ENCODE measurements around the gene CD300E.

The CD300E gene

DNA sequence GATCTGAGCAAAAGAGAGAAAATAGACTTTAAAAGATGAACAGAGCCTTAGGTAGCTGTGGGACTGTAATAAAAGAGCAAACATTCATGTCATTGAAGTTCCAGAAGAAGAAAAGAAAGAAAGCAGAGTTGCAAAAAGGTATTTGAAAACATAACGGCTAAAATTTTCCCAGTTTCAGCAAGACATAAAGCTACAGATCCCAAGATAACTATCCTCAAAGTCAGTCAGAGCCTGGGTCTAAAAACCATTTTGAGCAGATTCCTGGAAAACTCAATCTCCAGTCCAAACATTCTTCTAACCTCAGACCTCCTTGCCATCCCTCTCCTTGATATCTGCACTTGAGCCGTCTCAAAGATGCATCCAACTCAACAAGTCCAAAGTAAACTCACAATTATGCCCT is 20.9 kb upstream of the CD300E start (continued):
- TF ChIP-seq ESRRG (CRISPR knock-in tag; IDR thresholded peaks at IDR 0.05) (no peak), ZC3H10 (CRISPR knock-in tag; IDR thresholded peaks at IDR 0.05) (no peak)

GRCh38 chr17:74643826-74644225 is 20.3 kb upstream of the CD300E start:
- TF ChIP-seq POU6F1 (CRISPR knock-in tag; IDR thresholded peaks at IDR 0.05; ENCODE audit: borderline replicate concordance, low read depth), result no peak
- TF ChIP-seq ISL1 (CRISPR knock-in tag; IDR thresholded peaks at IDR 0.05), result no peak
- TF ChIP-seq TSHZ2 (CRISPR knock-in tag; IDR thresholded peaks at IDR 0.05), result no peak
- TF ChIP-seq ZNF70 (CRISPR knock-in tag; IDR thresholded peaks at IDR 0.05), result no peak
- TF ChIP-seq TOX (CRISPR knock-in tag; IDR thresholded peaks at IDR 0.05; ENCODE audit: borderline replicate concordance), result no peak
- TF ChIP-seq GLIS3 (CRISPR knock-in tag; IDR thresholded peaks at IDR 0.05), result no peak
- no peak for TF ChIP-seq TCF4 (CRISPR knock-in tag; IDR thresholded peaks at IDR 0.05; ENCODE audit: borderline replicate concordance)
- no peak for TF ChIP-seq ZNF8 (CRISPR knock-in tag; IDR thresholded peaks at IDR 0.05)
- TF ChIP-seq CSDC2 (CRISPR knock-in tag; IDR thresholded peaks at IDR 0.05), result no peak
- no peak for ATAC-seq

DNA sequence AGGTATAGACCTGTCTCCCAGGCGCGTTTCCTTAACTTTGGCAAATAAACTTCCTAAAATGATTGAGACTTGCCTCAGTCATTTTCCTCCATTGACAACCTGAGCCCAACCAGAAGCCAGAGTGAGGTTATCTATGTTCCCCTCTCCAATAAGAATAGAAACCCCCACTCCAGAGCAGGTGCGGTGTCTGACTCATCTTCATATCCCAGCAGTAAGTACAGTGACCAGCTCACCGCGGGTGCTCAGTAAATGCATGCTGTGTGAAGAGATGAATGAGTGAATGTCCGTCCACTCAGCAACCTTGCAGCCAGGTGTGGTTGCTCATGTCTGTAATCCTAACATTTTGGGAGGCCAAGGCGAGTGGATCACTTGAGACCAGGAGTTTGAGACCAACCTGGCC is 19.5 kb upstream of the CD300E start:
- no peak for ATAC-seq

DNA sequence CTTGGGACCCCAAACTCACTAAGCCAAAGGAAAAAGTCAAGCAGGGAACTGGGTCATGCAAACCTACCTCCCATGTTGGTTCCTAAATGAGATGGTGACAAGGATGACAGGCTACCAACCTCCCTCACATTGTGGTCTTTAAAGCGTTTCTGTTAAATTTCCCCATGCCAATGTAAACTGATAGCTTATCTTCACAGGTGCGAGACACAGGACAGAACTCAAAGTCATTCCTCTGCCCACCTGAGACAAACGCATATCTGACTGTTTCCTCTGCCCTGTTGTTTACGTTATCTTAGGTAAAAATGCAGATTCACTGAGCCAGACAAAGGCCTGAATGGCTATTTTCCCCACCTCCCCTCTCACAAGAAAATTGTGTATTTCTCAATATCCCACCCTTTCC is 19.0 kb upstream of the CD300E start:
- TF ChIP-seq CSDC2 (CRISPR knock-in tag; IDR thresholded peaks at IDR 0.05), result no peak
- ATAC-seq, result no peak

More for the DNA sequence above, 19.5 kb upstream of the CD300E start:
- TF ChIP-seq CSDC2 (CRISPR knock-in tag; IDR thresholded peaks at IDR 0.05) (no peak), ZNF70 (CRISPR knock-in tag; IDR thresholded peaks at IDR 0.05) (no peak)

- TF ChIP-seq, protein P1, sequence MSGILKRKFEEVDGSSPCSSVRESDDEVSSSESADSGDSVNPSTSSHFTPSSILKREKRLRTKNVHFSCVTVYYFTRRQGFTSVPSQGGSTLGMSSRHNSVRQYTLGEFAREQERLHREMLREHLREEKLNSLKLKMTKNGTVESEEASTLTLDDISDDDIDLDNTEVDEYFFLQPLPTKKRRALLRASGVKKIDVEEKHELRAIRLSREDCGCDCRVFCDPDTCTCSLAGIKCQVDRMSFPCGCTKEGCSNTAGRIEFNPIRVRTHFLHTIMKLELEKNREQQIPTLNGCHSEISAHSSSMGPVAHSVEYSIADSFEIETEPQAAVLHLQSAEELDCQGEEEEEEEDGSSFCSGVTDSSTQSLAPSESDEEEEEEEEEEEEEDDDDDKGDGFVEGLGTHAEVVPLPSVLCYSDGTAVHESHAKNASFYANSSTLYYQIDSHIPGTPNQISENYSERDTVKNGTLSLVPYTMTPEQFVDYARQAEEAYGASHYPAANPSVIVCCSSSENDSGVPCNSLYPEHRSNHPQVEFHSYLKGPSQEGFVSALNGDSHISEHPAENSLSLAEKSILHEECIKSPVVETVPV (CRISPR knock-in tag; IDR thresholded peaks at IDR 0.05), result no peak
- TF ChIP-seq ZFP3 (CRISPR knock-in tag; IDR thresholded peaks at IDR 0.05) (no peak), TOX (CRISPR knock-in tag; IDR thresholded peaks at IDR 0.05; ENCODE audit: borderline replicate concordance) (no peak), GLIS3 (CRISPR knock-in tag; IDR thresholded peaks at IDR 0.05) (no peak), ISL1 (CRISPR knock-in tag; IDR thresholded peaks at IDR 0.05) (no peak), ESRRG (CRISPR knock-in tag; IDR thresholded peaks at IDR 0.05) (no peak), ZNF565 (CRISPR knock-in tag; conservative IDR thresholded peaks at IDR 0.05; ENCODE audit: low read depth) (no peak)
- no peak for ATAC-seq
These were observed 18.4 kb upstream of the CD300E start for GRCh38 chr17:74641958-74642298.

DNA sequence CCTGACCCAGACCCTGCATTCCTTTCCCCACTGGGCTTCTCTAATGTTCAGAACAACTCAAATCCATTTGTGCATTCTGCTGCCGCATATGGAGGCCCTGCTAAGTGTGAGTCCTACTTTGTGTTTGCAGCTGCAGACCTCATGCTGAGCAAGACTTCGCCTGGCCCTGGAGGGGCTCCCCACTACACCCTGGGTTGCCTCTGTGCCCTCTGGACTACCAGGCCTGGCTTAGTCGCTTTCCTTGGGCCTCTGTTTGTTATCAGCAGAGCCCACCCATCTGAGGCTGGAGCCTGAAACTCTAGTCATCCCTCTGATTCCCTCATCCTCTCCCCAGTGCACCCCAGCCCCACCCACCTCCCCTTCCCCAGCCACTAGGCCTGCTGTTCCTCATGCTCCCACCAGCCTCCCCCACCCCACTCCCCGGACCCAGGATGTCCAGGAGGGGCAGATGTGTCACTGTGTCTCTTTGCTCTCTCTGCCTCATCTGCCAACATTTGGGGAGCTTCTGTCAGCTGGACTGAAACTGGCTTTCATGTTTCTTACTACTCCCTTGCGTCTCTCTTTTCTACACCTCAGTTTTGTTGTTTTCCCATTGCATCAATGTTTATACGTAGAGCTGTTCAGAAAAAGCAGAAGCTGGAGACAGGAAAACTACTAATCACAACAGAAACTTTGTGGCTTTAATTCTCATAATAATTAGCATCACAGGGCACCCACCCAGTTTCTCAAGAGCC is 17.9 kb upstream of the CD300E start:
- ATAC-seq, result no peak
- TF ChIP-seq OSR1 (CRISPR knock-in tag; IDR thresholded peaks at IDR 0.05) (no peak), ZFP30 (CRISPR knock-in tag; IDR thresholded peaks at IDR 0.05) (no peak), TCF4 (CRISPR knock-in tag; IDR thresholded peaks at IDR 0.05; ENCODE audit: borderline replicate concordance) (no peak)

DNA sequence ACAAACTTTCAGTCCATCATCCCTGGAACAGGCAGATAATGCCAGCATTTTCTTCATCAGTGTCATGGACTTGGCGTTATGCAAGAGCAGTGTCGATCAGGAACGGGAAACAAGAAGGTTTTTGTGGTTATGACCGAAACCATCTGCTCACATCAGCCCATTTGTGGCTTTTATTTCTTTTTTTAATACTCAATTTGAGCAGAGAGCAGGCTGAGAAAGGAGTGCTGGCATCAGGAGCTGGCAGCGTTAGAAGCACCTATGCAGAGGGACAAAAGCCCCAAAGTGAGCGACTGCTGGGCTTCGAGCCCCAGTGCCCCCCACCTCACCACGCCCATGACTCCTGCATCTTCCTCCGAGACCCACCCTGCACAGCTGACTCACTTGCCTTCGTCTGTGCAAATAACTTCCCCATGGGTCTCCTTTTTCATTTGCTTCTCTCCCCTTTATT is 16.2 kb upstream of the CD300E start:
- ATAC-seq, result no peak
- TF ChIP-seq ESRRG (CRISPR knock-in tag; IDR thresholded peaks at IDR 0.05) (no peak), CREB5 (CRISPR knock-in tag; IDR thresholded peaks at IDR 0.05; ENCODE audit: low read depth) (no peak), TOX (CRISPR knock-in tag; IDR thresholded peaks at IDR 0.05; ENCODE audit: borderline replicate concordance) (no peak), ZFP3 (CRISPR knock-in tag; IDR thresholded peaks at IDR 0.05) (no peak), ZNF70 (CRISPR knock-in tag; IDR thresholded peaks at IDR 0.05) (no peak), ZNF565 (CRISPR knock-in tag; conservative IDR thresholded peaks at IDR 0.05; ENCODE audit: low read depth) (no peak), ZFP30 (CRISPR knock-in tag; IDR thresholded peaks at IDR 0.05) (no peak), SNAI2 (CRISPR knock-in tag; IDR thresholded peaks at IDR 0.05) (no peak), ISL1 (CRISPR knock-in tag; IDR thresholded peaks at IDR 0.05) (no peak), ARNTL (CRISPR knock-in tag; IDR thresholded peaks at IDR 0.05; ENCODE audit: borderline replicate concordance, low read depth) (no peak), ZC3H10 (CRISPR knock-in tag; IDR thresholded peaks at IDR 0.05) (no peak), BACH2 (CRISPR knock-in tag; IDR thresholded peaks at IDR 0.05; ENCODE audit: borderline replicate concordance) (no peak)
- TF ChIP-seq, protein P1 (CRISPR knock-in tag; IDR thresholded peaks at IDR 0.05), result no peak

Measured in SK-N-SH treated with all-trans-retinoic acid at 6 μM for 48 hours (cell line).